Measurements from ENCODE around the gene CFAP119.

The CFAP119 gene

DNA sequence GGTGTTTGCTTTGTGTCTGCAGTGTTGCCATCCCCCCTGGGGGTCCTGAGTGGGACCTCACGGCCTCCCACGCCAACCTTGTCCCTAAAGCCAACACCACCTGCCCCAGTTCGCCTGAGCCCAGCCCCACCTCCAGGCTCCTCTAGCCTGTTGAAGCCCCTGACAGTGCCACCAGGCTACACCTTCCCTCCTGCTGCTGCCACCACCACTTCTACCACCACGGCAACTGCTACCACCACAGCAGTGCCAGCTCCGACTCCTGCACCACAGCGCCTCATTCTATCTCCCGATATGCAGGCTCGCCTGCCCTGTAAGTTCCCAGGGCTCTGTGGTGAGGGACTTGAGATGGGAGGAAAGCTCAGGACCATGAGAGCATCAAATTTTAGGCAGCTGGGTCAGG lies 40.7 kb downstream of the CFAP119 start:
- H2BK120ac ChIP-seq (ENCODE audit: low read depth, low read length), result no peak overlapping the region
- no peak overlapping the region for H3K18ac ChIP-seq (ENCODE audit: low read length)
- no CpG with 5 or more reads among the region's 8 CpGs for WGBS, 2 donors (ENCODE audit: extremely low coverage in 2 of 2, insufficient read length in 2 of 2, insufficient replicate concordance in 1 of 2)
- H3K79me1 ChIP-seq (ENCODE audit: low read depth, low read length), result peaks cover 3% of the 10 kb centered on the region
- no peak overlapping the region for H4K8ac ChIP-seq (ENCODE audit: low read depth, low read length)
- H3K27me3 ChIP-seq (ENCODE audit: control insufficient read depth in 3 of 3, insufficient read depth in 3 of 3, low read depth in 1 of 3, low read length in 3 of 3), result no peaks in the 10 kb centered on the region
- no peak overlapping the region for H2BK12ac ChIP-seq (ENCODE audit: low read length)
- H3K9me3 ChIP-seq (replicated peaks in 1 of 2; ENCODE audit: control insufficient read depth in 2 of 2, insufficient read depth in 1 of 2, low read depth in 1 of 2, low read length in 2 of 2), result no peaks in the 10 kb centered on the region
- no peak for DNase-seq (ENCODE audit: low spot score)
- no peak overlapping the region for H3K27ac ChIP-seq (replicated peaks; ENCODE audit: low read length)
- no peak overlapping the region for H2AFZ ChIP-seq (ENCODE audit: low read length)
- no peak overlapping the region for H4K91ac ChIP-seq (ENCODE audit: low read depth, low read length, poor library complexity)
- no peak overlapping the region for H3K4me2 ChIP-seq (ENCODE audit: insufficient read depth, low read length, poor library complexity, severe bottlenecking)
- no peak overlapping the region for H2BK15ac ChIP-seq (ENCODE audit: low read length)
- H2BK5ac ChIP-seq (ENCODE audit: low read length), result no peak overlapping the region
- peaks cover 70 to 96% of the 10 kb centered on the region in 2 donors for H3K36me3 ChIP-seq (replicated peaks in 1 of 2; ENCODE audit: control insufficient read depth in 2 of 2, insufficient read depth in 2 of 2, low read length in 2 of 2)
- no peak overlapping the region for H3K9ac ChIP-seq (ENCODE audit: low read depth, low read length, poor library complexity)
- no peak overlapping the region for H2AK5ac ChIP-seq (ENCODE audit: low read depth, low read length)
- no peak overlapping the region for H3K14ac ChIP-seq (ENCODE audit: low read length)
- H3K23ac ChIP-seq (ENCODE audit: low read depth, low read length, poor library complexity), result no peak overlapping the region
- peak overlapping the region in 1 of 2 donors; percentile 28 for H3K4me3 ChIP-seq (ENCODE audit: low read length in 2 of 2)
- H3K4ac ChIP-seq (ENCODE audit: low read length), result no peak overlapping the region
- no peaks in the 10 kb centered on the region for H3K4me1 ChIP-seq (ENCODE audit: control insufficient read depth in 2 of 2, insufficient read depth in 1 of 2, low read depth in 1 of 2, low read length in 2 of 2)

DNA sequence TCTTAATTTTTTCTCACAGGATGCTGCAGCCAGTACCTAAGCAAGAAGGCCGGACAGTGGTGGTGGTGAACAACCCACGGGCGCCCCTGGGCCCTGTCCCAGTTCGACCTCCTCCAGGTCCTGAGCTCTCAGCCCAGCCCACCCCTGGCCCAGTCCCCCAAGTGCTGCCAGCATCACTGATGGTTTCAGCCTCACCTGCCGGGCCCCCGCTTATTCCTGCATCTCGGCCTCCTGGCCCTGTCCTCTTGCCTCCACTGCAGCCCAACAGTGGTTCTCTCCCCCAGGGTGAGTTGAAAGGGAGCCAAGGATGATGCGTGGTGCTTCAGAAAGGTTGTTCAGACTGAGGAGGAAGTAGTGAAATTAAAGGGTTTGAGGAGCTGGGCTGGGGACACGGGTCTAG lies 41.2 kb downstream of the CFAP119 start:
- Histone ChIP-seq H3K27me3 (ENCODE audit: control insufficient read depth in 3 of 3, insufficient read depth in 3 of 3, low read depth in 1 of 3, low read length in 3 of 3) (no peaks in the 10 kb centered on the region), H3K36me3 (replicated peaks in 1 of 2; ENCODE audit: control insufficient read depth in 2 of 2, insufficient read depth in 2 of 2, low read length in 2 of 2) (peaks cover 75 to 96% of the 10 kb centered on the region in 2 donors), H3K14ac (ENCODE audit: low read length) (no peak overlapping the region), H3K9me3 (replicated peaks in 1 of 2; ENCODE audit: control insufficient read depth in 2 of 2, insufficient read depth in 1 of 2, low read depth in 1 of 2, low read length in 2 of 2) (no peaks in the 10 kb centered on the region), H2AK5ac (ENCODE audit: low read depth, low read length) (no peak overlapping the region), H3K79me1 (ENCODE audit: low read depth, low read length) (peaks cover 3% of the 10 kb centered on the region), H2BK12ac (ENCODE audit: low read length) (no peak overlapping the region), H3K4me1 (ENCODE audit: control insufficient read depth in 2 of 2, insufficient read depth in 1 of 2, low read depth in 1 of 2, low read length in 2 of 2) (no peaks in the 10 kb centered on the region), H3K23ac (ENCODE audit: low read depth, low read length, poor library complexity) (no peak overlapping the region), H2BK120ac (ENCODE audit: low read depth, low read length) (no peak overlapping the region), H4K91ac (ENCODE audit: low read depth, low read length, poor library complexity) (no peak overlapping the region), H3K4me2 (ENCODE audit: insufficient read depth, low read length, poor library complexity, severe bottlenecking) (no peak overlapping the region), H4K8ac (ENCODE audit: low read depth, low read length) (no peak overlapping the region), H3K4me3 (ENCODE audit: low read length in 2 of 2) (no peak overlapping the region), H3K4ac (ENCODE audit: low read length) (no peak overlapping the region), H2AFZ (ENCODE audit: low read length) (no peak overlapping the region), H3K18ac (ENCODE audit: low read length) (no peak overlapping the region), H2BK15ac (ENCODE audit: low read length) (no peak overlapping the region), H2BK5ac (ENCODE audit: low read length) (no peak overlapping the region), H3K9ac (ENCODE audit: low read depth, low read length, poor library complexity) (no peak overlapping the region), H3K27ac (replicated peaks; ENCODE audit: low read length) (no peak overlapping the region)
- no peak for DNase-seq (ENCODE audit: low spot score)
- no CpG with 5 or more reads among the region's 9 CpGs for WGBS, 2 donors (ENCODE audit: extremely low coverage in 2 of 2, insufficient read length in 2 of 2, insufficient replicate concordance in 1 of 2)

DNA sequence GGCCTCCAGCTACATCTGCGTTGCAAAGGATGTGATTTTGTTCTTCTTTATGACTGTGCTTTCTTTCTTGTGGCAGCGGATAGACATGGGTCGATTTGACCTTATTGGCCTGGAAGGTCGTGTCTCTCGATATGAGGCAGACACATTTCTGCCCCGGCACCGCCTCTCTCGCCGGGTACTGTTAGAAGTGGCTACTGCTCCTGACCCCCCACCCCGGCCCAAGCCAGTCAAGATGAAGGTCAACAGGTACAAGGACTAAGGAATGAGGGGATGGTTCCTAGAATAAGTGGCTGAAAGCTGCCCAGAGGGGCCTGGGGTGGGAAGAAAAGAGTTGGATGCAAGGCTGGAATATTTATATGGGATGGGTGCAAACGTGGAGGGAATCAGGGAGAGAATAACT lies 41.8 kb downstream of the CFAP119 start:
- H3K9ac ChIP-seq (ENCODE audit: low read depth, low read length, poor library complexity), result no peak overlapping the region
- H2BK5ac ChIP-seq (ENCODE audit: low read length), result no peak overlapping the region
- no peak overlapping the region for H2BK15ac ChIP-seq (ENCODE audit: low read length)
- H2BK120ac ChIP-seq (ENCODE audit: low read depth, low read length), result no peak overlapping the region
- no peak overlapping the region for H4K91ac ChIP-seq (ENCODE audit: low read depth, low read length, poor library complexity)
- peaks cover 72 to 95% of the 10 kb centered on the region in 2 donors for H3K36me3 ChIP-seq (replicated peaks in 1 of 2; ENCODE audit: control insufficient read depth in 2 of 2, insufficient read depth in 2 of 2, low read length in 2 of 2)
- no peak overlapping the region for H3K18ac ChIP-seq (ENCODE audit: low read length)
- no peaks in the 10 kb centered on the region for H3K27me3 ChIP-seq (ENCODE audit: control insufficient read depth in 3 of 3, insufficient read depth in 3 of 3, low read depth in 1 of 3, low read length in 3 of 3)
- no peaks in the 10 kb centered on the region for H3K9me3 ChIP-seq (replicated peaks in 1 of 2; ENCODE audit: control insufficient read depth in 2 of 2, insufficient read depth in 1 of 2, low read depth in 1 of 2, low read length in 2 of 2)
- H3K4me1 ChIP-seq (ENCODE audit: control insufficient read depth in 2 of 2, insufficient read depth in 1 of 2, low read depth in 1 of 2, low read length in 2 of 2), result no peaks in the 10 kb centered on the region
- H2AFZ ChIP-seq (ENCODE audit: low read length), result no peak overlapping the region
- H3K4ac ChIP-seq (ENCODE audit: low read length), result no peak overlapping the region
- no peak overlapping the region for H3K27ac ChIP-seq (replicated peaks; ENCODE audit: low read length)
- H2AK5ac ChIP-seq (ENCODE audit: low read depth, low read length), result no peak overlapping the region
- no CpG with 5 or more reads among the region's 11 CpGs for WGBS, 2 donors (ENCODE audit: extremely low coverage in 2 of 2, insufficient read length in 2 of 2, insufficient replicate concordance in 1 of 2)
- H3K14ac ChIP-seq (ENCODE audit: low read length), result no peak overlapping the region
- DNase-seq (ENCODE audit: low spot score), result no peak
- no peak overlapping the region for H4K8ac ChIP-seq (ENCODE audit: low read depth, low read length)
- H3K79me1 ChIP-seq (ENCODE audit: low read depth, low read length), result peaks cover 3% of the 10 kb centered on the region
- H3K4me3 ChIP-seq (ENCODE audit: low read length in 2 of 2), result no peak overlapping the region
- no peak overlapping the region for H3K23ac ChIP-seq (ENCODE audit: low read depth, low read length, poor library complexity)
- no peak overlapping the region for H3K4me2 ChIP-seq (ENCODE audit: insufficient read depth, low read length, poor library complexity, severe bottlenecking)
- H2BK12ac ChIP-seq (ENCODE audit: low read length), result no peak overlapping the region

DNA sequence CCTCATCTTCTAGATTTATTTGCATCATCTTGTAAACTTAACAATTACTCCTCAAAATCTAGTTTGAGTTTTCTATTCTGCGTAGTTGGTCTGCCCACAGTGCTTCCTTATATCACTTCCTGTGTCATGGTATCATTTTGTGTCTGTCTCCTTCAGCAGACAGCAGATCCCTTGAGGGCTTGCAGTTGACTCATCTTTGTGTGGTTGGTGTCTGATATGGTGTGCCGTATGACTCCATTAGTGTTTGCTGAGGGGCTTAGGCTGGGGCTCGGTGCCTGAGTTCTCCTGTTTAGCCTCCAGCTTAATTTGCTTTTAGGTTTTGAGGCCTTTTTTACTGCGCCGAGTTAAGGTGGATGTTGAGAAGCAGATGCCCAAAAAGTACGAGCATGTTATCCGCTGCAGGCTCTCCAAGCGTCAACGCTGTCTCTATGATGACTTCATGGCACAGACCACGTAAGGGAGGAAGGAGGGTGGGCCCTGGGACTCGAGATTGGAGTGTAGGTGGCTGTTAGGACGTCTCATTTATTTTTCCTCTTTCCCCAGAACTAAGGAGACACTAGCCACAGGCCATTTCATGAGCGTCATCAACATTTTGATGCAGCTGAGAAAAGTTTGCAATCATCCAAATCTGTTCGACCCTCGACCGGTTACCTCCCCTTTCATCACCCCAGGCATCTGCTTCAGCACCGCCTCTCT lies 46.0 kb downstream of the CFAP119 start:
- Histone ChIP-seq H2BK120ac (ENCODE audit: low read depth, low read length) (no peak overlapping the region), H3K27me3 (ENCODE audit: control insufficient read depth in 3 of 3, insufficient read depth in 3 of 3, low read depth in 1 of 3, low read length in 3 of 3) (peaks cover 0 to 1% (median 0%) of the 10 kb centered on the region in 3 experiments), H2BK12ac (ENCODE audit: low read length) (no peak overlapping the region), H2BK5ac (ENCODE audit: low read length) (no peak overlapping the region), H3K14ac (ENCODE audit: low read length) (no peak overlapping the region), H3K9ac (ENCODE audit: low read depth, low read length, poor library complexity) (no peak overlapping the region), H2AK5ac (ENCODE audit: low read depth, low read length) (no peak overlapping the region), H3K79me1 (ENCODE audit: low read depth, low read length) (peaks cover 5% of the 10 kb centered on the region), H3K23ac (ENCODE audit: low read depth, low read length, poor library complexity) (no peak overlapping the region), H2AFZ (ENCODE audit: low read length) (no peak overlapping the region), H3K4ac (ENCODE audit: low read length) (no peak overlapping the region), H4K8ac (ENCODE audit: low read depth, low read length) (no peak overlapping the region), H2BK15ac (ENCODE audit: low read length) (no peak overlapping the region), H3K18ac (ENCODE audit: low read length) (no peak overlapping the region), H3K4me3 (ENCODE audit: low read length in 2 of 2) (no peak overlapping the region), H3K9me3 (replicated peaks in 1 of 2; ENCODE audit: control insufficient read depth in 2 of 2, insufficient read depth in 1 of 2, low read depth in 1 of 2, low read length in 2 of 2) (peaks cover 0 to 2% of the 10 kb centered on the region in 2 donors), H3K4me1 (ENCODE audit: control insufficient read depth in 2 of 2, insufficient read depth in 1 of 2, low read depth in 1 of 2, low read length in 2 of 2) (no peaks in the 10 kb centered on the region), H3K27ac (replicated peaks; ENCODE audit: low read length) (no peak overlapping the region), H3K4me2 (ENCODE audit: insufficient read depth, low read length, poor library complexity, severe bottlenecking) (no peak overlapping the region), H3K36me3 (replicated peaks in 1 of 2; ENCODE audit: control insufficient read depth in 2 of 2, insufficient read depth in 2 of 2, low read length in 2 of 2) (peaks cover 60 to 89% of the 10 kb centered on the region in 2 donors), H4K91ac (ENCODE audit: low read depth, low read length, poor library complexity) (no peak overlapping the region)
- DNase-seq (ENCODE audit: low spot score), result no peak
- WGBS, 2 donors (ENCODE audit: extremely low coverage in 2 of 2, insufficient read length in 2 of 2, insufficient replicate concordance in 1 of 2), result no CpG with 5 or more reads among the region's 17 CpGs

Data from neuronal stem cell (in vitro differentiated cells).